Epithelial cell of proximal tubule (primary cell): ENCODE measurements around the gene ZC3H15. TPM values are rescaled to one million over a fixed set of nuclear protein-coding genes. Genes with fewer than 3 reads are reported as not detected.
"Not testable (repeated sequence)": the region's sequence is repeated elsewhere in the genome, so short reads cannot be mapped to it uniquely, and the experiment has no call there.

Source experiments
- DNase-seq: peaks from one replicate; pipeline ENCODE4 v3.0.0-alpha.2; 2011; ENCODE audit warnings: low read depth
- H3K4me3 ChIP-seq: 2 replicates; pipeline ENCODE4 v1.5.1; 2011; ENCODE audit warnings: low read depth, mild to moderate bottlenecking, low read length
- total RNA-seq: library from RNA; depleted of rRNA; stranded (reverse); fragments of >200 nt; gene quantifications from 2 replicates; pipeline ENCODE4 v1.2.3, GENCODE V29; 2015
- TF ChIP-seq, protein P1 (sequence below): conservative IDR thresholded peaks from 2 replicates; pipeline ENCODE4 v1.5.1; 2012; ENCODE audit warnings: low read depth, mild to moderate bottlenecking, low read length

Gene ZC3H15
- total RNA-seq, 1 donor from 2014 or later: 63.1 TPM

DNA sequence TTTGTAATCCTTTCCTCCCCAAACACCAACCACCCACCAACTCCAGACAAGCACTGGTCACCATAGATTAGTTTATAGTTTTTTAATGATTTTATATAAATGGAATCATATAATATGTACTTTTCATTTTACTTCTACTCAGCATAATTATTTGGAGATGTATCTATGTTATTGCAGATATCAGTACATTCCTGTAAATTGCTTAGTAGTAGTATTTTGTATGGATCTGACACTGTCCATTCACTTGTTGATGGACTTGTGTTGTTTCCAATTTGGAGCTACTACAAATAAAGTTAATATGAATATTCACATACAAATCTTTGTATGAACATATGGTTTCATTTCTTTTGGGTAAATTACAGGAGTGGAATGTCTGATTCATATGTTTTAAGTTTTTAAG, 31.0 kb downstream of the ZC3H15 start:
- no peak for DNase-seq
- no peak overlapping the region for H3K4me3 ChIP-seq
- TF ChIP-seq, protein P1, sequence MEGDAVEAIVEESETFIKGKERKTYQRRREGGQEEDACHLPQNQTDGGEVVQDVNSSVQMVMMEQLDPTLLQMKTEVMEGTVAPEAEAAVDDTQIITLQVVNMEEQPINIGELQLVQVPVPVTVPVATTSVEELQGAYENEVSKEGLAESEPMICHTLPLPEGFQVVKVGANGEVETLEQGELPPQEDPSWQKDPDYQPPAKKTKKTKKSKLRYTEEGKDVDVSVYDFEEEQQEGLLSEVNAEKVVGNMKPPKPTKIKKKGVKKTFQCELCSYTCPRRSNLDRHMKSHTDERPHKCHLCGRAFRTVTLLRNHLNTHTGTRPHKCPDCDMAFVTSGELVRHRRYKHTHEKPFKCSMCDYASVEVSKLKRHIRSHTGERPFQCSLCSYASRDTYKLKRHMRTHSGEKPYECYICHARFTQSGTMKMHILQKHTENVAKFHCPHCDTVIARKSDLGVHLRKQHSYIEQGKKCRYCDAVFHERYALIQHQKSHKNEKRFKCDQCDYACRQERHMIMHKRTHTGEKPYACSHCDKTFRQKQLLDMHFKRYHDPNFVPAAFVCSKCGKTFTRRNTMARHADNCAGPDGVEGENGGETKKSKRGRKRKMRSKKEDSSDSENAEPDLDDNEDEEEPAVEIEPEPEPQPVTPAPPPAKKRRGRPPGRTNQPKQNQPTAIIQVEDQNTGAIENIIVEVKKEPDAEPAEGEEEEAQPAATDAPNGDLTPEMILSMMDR: no peak

DNA sequence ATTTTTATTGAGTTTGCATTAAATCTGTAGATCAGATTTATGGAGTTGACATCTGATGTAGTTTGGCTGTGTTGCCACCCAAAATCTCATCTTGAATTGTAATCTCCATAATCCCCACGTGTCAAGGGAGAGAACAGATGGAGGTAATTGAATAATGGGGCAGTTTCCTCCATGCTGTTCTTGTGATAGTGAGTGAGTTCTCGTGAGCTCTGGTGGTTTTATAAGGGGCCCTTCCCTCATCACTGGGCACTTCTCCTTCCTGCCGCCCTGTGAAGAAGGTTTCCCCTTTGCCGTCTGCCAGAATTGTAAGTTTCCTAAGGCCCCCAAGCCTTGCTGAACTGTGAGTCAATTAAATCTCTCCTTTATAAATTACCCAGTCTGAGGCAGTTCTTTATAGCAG, 32.2 kb downstream of the ZC3H15 start:
- TF ChIP-seq, protein P1: no peak
- DNase-seq: no peak
- no peak overlapping the region for H3K4me3 ChIP-seq

DNA sequence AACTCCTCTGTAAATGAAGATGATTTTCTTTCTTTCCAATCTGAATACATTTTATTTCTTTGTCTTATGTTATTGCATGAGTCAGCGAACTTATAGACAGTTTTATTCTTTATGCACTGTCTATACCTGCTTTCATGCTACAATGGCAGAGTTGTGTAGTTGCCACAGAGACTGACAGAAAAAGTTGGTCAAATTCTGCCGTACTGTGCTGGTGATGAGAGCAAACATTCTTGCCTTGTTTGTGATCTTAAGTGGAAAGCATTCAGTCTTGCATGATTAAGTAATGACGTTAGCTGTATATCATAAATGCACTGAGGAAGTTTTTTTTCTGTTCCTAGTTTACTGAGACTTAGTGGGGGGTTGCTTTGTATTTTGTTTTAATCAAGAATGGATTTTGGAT, 32.9 kb downstream of the ZC3H15 start:
- TF ChIP-seq, protein P1: no peak
- peak; percentile 86 for DNase-seq

DNA sequence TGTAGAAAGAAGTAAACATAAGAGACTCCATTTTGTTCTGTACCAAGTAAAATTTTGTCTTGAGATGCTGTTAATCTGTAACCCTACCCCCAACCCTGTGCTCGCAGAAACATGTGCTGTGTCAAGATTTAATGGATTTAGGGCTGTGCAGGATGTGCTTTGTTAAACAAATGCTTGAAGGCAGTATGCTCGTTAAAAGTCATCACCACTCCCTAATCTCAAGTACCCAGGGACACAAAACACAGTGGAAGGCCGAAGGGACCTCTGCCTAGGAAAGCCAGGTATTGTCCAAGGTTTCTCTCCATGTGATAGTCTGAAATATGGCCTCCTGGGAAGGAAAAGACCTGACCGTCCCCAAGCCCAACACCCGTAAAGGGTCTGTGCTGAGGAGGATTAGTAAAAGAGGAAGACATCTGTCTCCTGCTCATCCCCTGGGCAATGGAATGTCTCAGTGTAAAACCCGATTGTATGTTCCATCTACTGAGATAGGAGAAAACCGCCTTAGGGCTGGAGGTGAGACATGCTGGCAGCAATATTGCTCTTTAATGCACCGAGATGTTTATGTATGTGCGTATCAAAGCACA, 35.6 kb downstream of the ZC3H15 start:
- not testable (repeated sequence) for DNase-seq, H3K4me3 ChIP-seq

More for the DNA sequence above, 32.9 kb downstream of the ZC3H15 start:
- no peak overlapping the region for H3K4me3 ChIP-seq

DNA sequence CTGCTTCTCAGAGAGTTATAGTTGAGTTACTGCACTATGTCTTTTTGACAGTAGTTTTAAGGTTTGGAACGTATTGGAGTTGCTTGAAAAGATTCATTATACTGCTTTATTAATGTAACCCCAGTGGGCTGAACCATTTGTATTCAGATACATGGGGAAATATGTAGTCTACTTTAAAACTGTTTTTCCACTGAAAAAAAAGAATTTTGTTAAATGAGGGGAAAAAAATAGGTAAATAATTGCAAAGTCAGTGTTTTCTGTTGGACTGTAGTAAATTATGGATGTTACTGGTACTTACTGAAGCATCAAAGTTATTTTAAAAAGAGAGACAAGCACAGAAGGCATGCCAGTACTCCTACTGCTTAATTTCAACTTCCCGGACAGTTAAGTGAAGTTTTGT, 36.4 kb downstream of the ZC3H15 start:
- no peak overlapping the region for H3K4me3 ChIP-seq
- TF ChIP-seq, protein P1: no peak
- no peak for DNase-seq

DNA sequence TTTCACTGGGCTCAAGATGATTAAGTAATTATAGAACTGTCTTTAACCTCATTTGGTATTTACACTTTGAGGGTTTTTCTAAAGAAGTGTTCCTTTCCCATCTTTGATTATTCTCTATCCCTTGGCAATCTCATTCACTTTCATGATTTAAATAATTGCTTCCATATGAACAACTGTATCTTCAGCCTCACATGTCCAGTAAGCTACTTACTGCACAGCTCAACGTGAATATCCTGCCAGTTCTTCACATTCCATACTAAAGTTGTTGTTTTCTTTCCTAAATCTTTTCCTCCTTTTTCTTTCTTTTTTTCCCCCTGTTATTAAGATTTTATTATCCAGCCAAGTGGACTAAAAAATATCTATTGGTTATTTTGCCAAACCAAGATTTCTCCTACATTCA, 37.7 kb downstream of the ZC3H15 start:
- TF ChIP-seq, protein P1: no peak
- no peak for DNase-seq
- no peak overlapping the region for H3K4me3 ChIP-seq

DNA sequence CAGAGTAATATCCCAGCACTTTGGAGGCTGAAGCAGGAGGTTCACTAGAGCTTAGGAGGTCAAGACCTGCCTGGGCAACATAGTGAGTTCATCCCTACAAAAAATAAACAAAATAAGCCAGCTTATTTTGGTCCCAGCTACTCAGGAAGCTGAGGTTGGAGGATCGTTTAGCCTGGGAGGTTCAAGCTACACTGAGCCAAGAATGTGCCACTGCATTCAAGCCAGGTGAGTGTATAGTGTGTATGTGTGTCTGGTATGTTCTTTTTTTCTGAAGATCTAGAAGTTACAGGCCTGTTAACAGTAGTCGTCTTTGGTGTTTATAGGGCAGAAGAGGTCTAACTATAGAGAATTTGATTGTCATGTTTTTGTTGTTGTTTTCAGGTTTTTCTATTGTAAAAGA, 40.2 kb downstream of the ZC3H15 start:
- H3K4me3 ChIP-seq: no peak overlapping the region

More for the DNA sequence above, 40.2 kb downstream of the ZC3H15 start:
- TF ChIP-seq, protein P1: no peak
- no peak for DNase-seq
